GM18909 (cell line): ENCODE data around the gene UNC45A.

Source experiments
- ATAC-seq: cut with Tn5 transposase; IDR thresholded peaks from one replicate; pipeline ENCODE4 v1.9.1; 2021; ENCODE audit warnings: mild to moderate bottlenecking; ENCODE audit not compliant: unreplicated experiment, poor library complexity

UNC45A gene

DNA sequence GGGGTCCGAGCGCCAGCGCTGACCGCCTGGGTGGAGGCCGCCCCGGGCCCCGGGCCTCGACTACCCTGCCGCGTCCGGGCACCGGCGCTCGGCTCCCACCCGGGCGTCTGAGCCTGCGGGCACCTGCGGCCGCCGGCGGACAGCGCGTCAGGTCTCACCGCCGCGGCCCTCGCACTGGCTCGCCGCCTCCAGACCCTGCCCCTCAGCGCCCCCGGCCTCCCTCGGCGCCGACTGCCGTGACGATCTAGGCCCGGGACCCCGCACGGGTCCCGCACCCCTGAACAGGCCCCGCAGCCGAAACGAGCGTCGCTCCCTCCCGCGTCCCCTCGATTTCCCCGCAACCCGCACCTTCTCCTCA, 59.0 kb downstream of the UNC45A start:
- peak; percentile 11 for ATAC-seq

DNA sequence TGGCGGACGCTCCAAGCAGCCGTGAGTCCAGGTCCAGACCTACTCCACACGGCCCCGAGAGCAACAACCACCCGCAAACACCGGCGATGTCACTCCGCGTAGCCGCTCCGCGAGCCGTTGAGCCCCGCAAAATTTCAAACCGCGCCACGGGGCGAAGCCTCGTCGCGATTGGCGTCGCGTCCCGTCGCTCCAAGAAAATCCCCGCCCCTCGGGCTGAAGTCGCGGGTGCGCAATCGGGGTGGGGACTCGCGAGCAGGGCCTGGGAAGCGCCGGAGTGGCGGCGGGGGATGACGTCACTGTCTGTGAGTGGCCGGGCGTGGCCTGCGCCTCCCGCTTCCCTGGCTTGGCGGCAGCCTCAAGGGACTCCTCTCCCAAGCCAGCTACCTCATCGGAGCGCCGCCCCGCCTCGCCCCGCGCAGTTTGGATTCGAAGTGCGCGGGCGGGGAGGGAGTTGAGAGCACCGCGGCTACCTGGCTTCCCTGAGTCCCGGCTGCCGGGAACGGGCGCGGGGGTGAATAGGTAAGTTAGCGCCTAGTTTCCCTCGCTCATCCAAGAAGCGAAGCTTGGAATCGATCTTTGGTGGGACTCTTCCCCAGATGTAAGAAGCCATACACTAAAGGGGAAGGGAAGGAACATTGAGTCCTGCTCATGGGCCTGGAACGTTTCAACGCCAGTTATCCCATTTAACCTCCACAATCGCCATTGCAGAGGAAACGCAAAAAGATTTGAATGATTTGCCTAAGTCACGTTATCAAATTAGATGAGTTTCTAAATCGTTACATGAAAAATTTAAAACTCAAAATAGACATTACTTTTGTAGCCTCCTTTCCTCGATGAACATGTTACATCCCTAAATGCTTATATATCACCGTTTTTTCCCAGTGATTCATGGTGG, 59.6 kb downstream of the UNC45A start, which contains the start of gene PRC1:
Gene PRC1 (minus strand): TSS at position 119 of the 895 bp plus-strand sequence. CDS start 118 bp downstream, at position 1.
- peak; percentile 96 for ATAC-seq

DNA sequence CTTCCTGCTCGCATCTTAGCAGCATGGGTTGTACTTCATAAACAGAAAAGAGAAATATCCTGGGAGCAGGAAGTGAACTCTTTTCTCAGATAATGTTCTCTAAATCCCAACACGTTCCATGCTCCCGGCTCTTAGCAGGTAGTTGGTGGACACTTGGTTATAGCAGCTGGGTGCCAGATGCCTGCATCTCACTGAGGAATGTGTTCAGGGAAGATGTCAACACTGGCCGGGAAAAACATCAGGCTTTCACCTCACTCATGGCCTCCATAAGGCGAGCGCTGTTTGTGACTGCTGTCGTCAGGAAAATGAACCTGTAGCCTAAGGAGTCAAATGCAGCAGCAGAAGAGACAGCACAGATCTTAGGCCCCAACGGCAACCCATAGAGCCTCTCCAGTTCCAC, 63.7 kb downstream of the UNC45A start:
- ATAC-seq: no peak

DNA sequence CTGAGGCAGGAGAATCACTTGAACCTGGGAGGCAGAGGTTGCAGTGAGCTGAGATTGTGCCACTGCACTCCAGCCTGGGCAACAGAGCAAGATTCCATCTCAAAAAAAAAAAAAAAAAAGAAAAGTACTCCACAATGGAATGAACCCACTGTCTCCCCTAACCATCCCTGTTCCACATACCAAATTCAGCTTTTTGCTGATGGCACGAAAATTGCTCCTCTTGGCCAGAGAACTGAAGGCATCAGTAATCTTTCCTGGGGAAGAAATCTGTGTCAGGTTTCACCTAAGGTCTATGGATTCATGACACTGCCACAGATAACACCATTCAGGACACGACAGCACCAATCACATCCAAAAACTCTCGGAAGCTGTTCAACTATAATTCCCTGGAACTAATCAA, 66.1 kb downstream of the UNC45A start:
- ATAC-seq: no peak
